HepG2 (cell line): ENCODE data around the gene DIS3L2. TPM values are rescaled to one million over a fixed set of nuclear protein-coding genes. Genes with fewer than 3 reads are reported as not detected.
A peak's percentile ranks its signal among the peaks of the same experiment; 100 is the strongest.

Source experiments
- ATAC-seq: fragments of 200-7000 bp; cut with Tn5 transposase; 3 replicates; pipeline ENCODE4 v1.9.1; 2020; ENCODE audit warnings: mild to moderate bottlenecking, moderate library complexity
- BruUV-seq: library from RNA; stranded (reverse); fragments of 400-500 nt; replicated peaks from 2 replicates; lab custom pipeline; 2021; lab: Mats Ljungman, UMichigan
- CTCF ChIA-PET: fragments of 300-600 bp; formaldehyde crosslinking; extraction: SDS; loops from one replicate; lab custom pipeline; 2021; ENCODE audit warnings: low total read pairs, inconsistent platforms, low intra/inter-chr PET ratio; lab: Yijun Ruan, JAX
- POLR2A ChIA-PET: fragments of 350-600 bp; sonication (Branson Sonifier 250); formaldehyde crosslinking; loops from one replicate; lab custom pipeline; 2020; ENCODE audit warnings: antibody characterized with exemption, inconsistent platforms; lab: Yijun Ruan, JAX
- DNase-seq: peaks from one replicate; pipeline ENCODE4 v3.0.0-alpha.2; 2015; ENCODE audit warnings: low spot score
- FAIRE-seq: peaks from 3 replicates; lab custom pipeline; 2011; peaks lifted over from hg19 to GRCh38; lab: Jason Lieb, UNC
- H2AFZ ChIP-seq: one replicate; pipeline ENCODE4 v1.6.1; 2011; ENCODE audit warnings: low read length, inconsistent platforms
- H3K27ac ChIP-seq: fragments of 300-600 bp; 3 replicates; pipeline ENCODE4 v1.8.0; 2011; ENCODE audit warnings: mixed run types, mild to moderate bottlenecking, mixed read lengths, low read length, inconsistent platforms; ENCODE audit not compliant: insufficient read depth; ENCODE audit errors: extremely low read length
- H3K27me3 ChIP-seq, 2 experiments: fragments of 200-600 bp in 1 of 2; 2 replicates in 1 of 2; 3 replicates in 1 of 2; pipeline versions ENCODE4 v1.6.0 to v1.8.0; 2011; ENCODE audit warnings: low read length in 2 of 2, mild to moderate bottlenecking in 2 of 2, moderate library complexity in 2 of 2, inconsistent platforms in 1 of 2; ENCODE audit not compliant: insufficient read depth in 2 of 2, control insufficient read depth in 1 of 2
- H3K36me3 ChIP-seq, 2 experiments: fragments of 200-600 bp in 1 of 2; replicated peaks in 1 of 2; 2 replicates in 1 of 2; 3 replicates in 1 of 2; pipeline versions ENCODE4 v1.5.1 to v1.8.0; 2011; ENCODE audit warnings: low read length in 2 of 2, inconsistent platforms in 1 of 2; ENCODE audit not compliant: insufficient read depth in 2 of 2, control insufficient read depth in 1 of 2
- H3K4me1 ChIP-seq: 2 replicates; pipeline ENCODE4 v1.5.1; 2012; ENCODE audit warnings: low read length, inconsistent platforms; ENCODE audit not compliant: insufficient read depth
- H3K4me2 ChIP-seq: 2 replicates; pipeline ENCODE4 v1.6.0; 2011; ENCODE audit warnings: low read depth, low read length, inconsistent platforms
- H3K4me3 ChIP-seq, 3 experiments: fragments of 200-600 bp in 1 of 3; sonication (generic), shearing (Covaris generic) in 1 of 3; replicated peaks in 1 of 3; 2 replicates each; pipeline ENCODE4 v1.5.1; 2011 to 2016; ENCODE audit warnings: low read length in 3 of 3, inconsistent platforms in 2 of 3, low read depth in 2 of 3, mild to moderate bottlenecking in 2 of 3, control low read depth in 1 of 3, mixed read lengths in 1 of 3; ENCODE audit not compliant: insufficient read depth in 1 of 3
- H3K79me2 ChIP-seq: one replicate; pipeline ENCODE4 v1.6.1; 2011; ENCODE audit warnings: low read length, inconsistent platforms; ENCODE audit not compliant: insufficient read depth
- H3K9ac ChIP-seq: 2 replicates; pipeline ENCODE4 v1.6.0; 2011; ENCODE audit warnings: mild to moderate bottlenecking, low read depth, low read length, inconsistent platforms; ENCODE audit not compliant: insufficient read depth
- H3K9me3 ChIP-seq: 2 replicates; pipeline ENCODE4 v1.5.1; 2012; ENCODE audit warnings: mild to moderate bottlenecking, low read length
- H4K20me1 ChIP-seq: 2 replicates; pipeline ENCODE4 v1.6.0; 2011; ENCODE audit warnings: inconsistent platforms, mild to moderate bottlenecking, low read length, moderate library complexity; ENCODE audit not compliant: insufficient read depth
- ATF7-NPFF ChIP-seq: sonication (generic); formaldehyde crosslinking; IDR thresholded peaks from 2 replicates; pipeline ENCODE4 v1.8.1; 2023; ENCODE audit warnings: mild to moderate bottlenecking, low read depth, missing genetic modification reagents, moderate library complexity
- CEBPB ChIP-seq: IDR thresholded peaks from 2 replicates; pipeline ENCODE4 v1.6.1; 2011; ENCODE audit warnings: low read depth, low read length, improper control_type of control experiment, borderline replicate concordance
- MED13 ChIP-seq: sonication (generic); formaldehyde crosslinking; IDR thresholded peaks from 2 replicates; pipeline ENCODE4 v1.5.0; 2020; ENCODE audit warnings: missing genetic modification reagents
- NFATC3 ChIP-seq: sonication (generic); formaldehyde crosslinking; IDR thresholded peaks from 2 replicates; pipeline ENCODE4 v1.5.1; 2020; ENCODE audit warnings: mild to moderate bottlenecking, missing genetic modification reagents
- RAD21 ChIP-seq: fragments of 450-650 bp; formaldehyde crosslinking; IDR thresholded peaks from 2 replicates; pipeline ENCODE4 v1.5.0; 2020; ENCODE audit warnings: mild to moderate bottlenecking
- RFX1 ChIP-seq: fragments of 450-650 bp; IDR thresholded peaks from 2 replicates; pipeline ENCODE4 v1.6.1; 2017
- RFXAP ChIP-seq: sonication (generic); formaldehyde crosslinking; IDR thresholded peaks from 2 replicates; pipeline ENCODE4 v1.4.0; 2020; ENCODE audit warnings: missing genetic modification reagents, borderline replicate concordance
- SMARCC2 ChIP-seq: fragments of 450-650 bp; IDR thresholded peaks from 2 replicates; pipeline ENCODE4 v1.6.1; 2017; ENCODE audit warnings: antibody characterized with exemption, mild to moderate bottlenecking
- STAG1 ChIP-seq: sonication (generic); formaldehyde crosslinking; IDR thresholded peaks from 2 replicates; pipeline ENCODE4 v1.4.0; 2020; ENCODE audit warnings: missing genetic modification reagents
- ZNF260 ChIP-seq: sonication (generic); formaldehyde crosslinking; IDR thresholded peaks from 2 replicates; pipeline ENCODE4 v1.4.0; 2020; ENCODE audit warnings: missing genetic modification reagents, low read depth, mild to moderate bottlenecking, borderline replicate concordance
- ZNF317 ChIP-seq: sonication (generic); formaldehyde crosslinking; IDR thresholded peaks from 2 replicates; pipeline ENCODE4 v1.5.0; 2020; ENCODE audit warnings: mild to moderate bottlenecking, missing genetic modification reagents
- ZNF546 ChIP-seq: sonication (generic); formaldehyde crosslinking; conservative IDR thresholded peaks from 2 replicates; pipeline ENCODE4 v1.8.1; 2023; ENCODE audit warnings: mild to moderate bottlenecking, missing genetic modification reagents
- ZNF615 ChIP-seq: sonication (generic); formaldehyde crosslinking; IDR thresholded peaks from 2 replicates; pipeline ENCODE4 v1.5.0; 2020; ENCODE audit warnings: mild to moderate bottlenecking, missing genetic modification reagents, borderline replicate concordance
- ZNF660 ChIP-seq: sonication (generic); formaldehyde crosslinking; IDR thresholded peaks from 2 replicates; pipeline ENCODE4 v1.5.1; 2020; ENCODE audit warnings: mild to moderate bottlenecking, low read depth, missing genetic modification reagents, borderline replicate concordance
- ZNF891 ChIP-seq: sonication (generic); formaldehyde crosslinking; IDR thresholded peaks from 2 replicates; pipeline ENCODE4 v1.5.0; 2020; ENCODE audit warnings: mild to moderate bottlenecking, missing genetic modification reagents
- WGBS: methylation state at CpG from one replicate; pipeline ENCODE4 v1.1.6; 2017; ENCODE audit warnings: low lambda C conversion rate; 5-methylcytosine and 5-hydroxymethylcytosine counted together
- in situ Hi-C: cut with HindIII; loops from 2 replicates; pipeline ENCODE4 v1.10.0; 2017; ENCODE audit warnings: low pct_unique_long_range_greater_than_20kb; ENCODE audit not compliant: extremely low pct_ligation_motif_present
- intact Hi-C: fragments of 100-400 bp; cut with micrococcal nuclease; formaldehyde crosslinking; loops from one replicate; pipeline ENCODE4 v1.10.0; 2022; ENCODE audit not compliant: unreplicated experiment
- polyA plus RNA-seq, 8 experiments: library from polyadenylated mRNA; depleted of rRNA in 3 of 8; stranded (reverse) in 7 of 8; unstranded in 1 of 8; fragments of >200 nt; fragmentation: Illumina TruSeq in 4 of 8; extraction: Trizol in 4 of 8; gene quantifications; 2 replicates each; pipeline versions ENCODE4 v1.2.1 to v1.2.3, GENCODE V29; 2011 to 2016; ENCODE audit warnings: low read depth in 4 of 8, missing spikeins in 1 of 8, mixed read lengths in 1 of 8; ENCODE audit not compliant: insufficient read depth in 1 of 8
- total RNA-seq, 5 experiments: library from RNA; depleted of rRNA; stranded (reverse); fragments of >200 nt; fragmentation: Illumina TruSeq; extraction: Trizol; gene quantifications; 2 replicates each; pipeline ENCODE4 v1.2.3, GENCODE V29; 2016; ENCODE audit warnings: low read depth in 1 of 5
- TF ChIP-seq, protein P1 (sequence below): sonication (generic); formaldehyde crosslinking; IDR thresholded peaks from 2 replicates; pipeline ENCODE4 v1.4.0; 2020; ENCODE audit warnings: missing genetic modification reagents, borderline replicate concordance
- TF ChIP-seq, protein P2 (sequence below): sonication (generic); formaldehyde crosslinking; IDR thresholded peaks from 2 replicates; pipeline ENCODE4 v1.4.0; 2020; ENCODE audit warnings: missing genetic modification reagents

The DIS3L2 gene
- total and polyA plus RNA-seq, 2 of the 13 experiments (the other 11 are each of a cell fraction or from before 2014, with no cell fraction given): 7.0 to 23.9 TPM

DNA sequence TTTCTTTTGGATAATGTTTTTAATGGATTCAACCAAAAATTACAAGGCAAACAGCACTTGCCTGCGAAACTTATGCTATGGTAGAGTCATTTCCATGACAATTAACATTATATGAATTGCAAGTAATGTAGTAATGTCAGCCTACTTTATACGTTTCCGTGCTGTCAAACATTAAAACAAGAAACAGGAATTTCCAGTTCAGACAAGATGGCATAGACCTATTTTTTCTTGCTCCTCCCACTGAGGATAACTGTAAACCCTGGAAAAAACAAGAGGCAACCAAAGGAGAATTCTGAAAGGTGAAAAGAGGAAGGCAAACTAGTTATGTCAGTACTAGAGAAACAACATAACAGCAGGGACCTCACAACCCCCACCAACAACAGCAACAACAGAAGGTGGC lies 170.7 kb downstream of the DIS3L2 start (continued):
- TF ChIP-seq, protein P1, sequence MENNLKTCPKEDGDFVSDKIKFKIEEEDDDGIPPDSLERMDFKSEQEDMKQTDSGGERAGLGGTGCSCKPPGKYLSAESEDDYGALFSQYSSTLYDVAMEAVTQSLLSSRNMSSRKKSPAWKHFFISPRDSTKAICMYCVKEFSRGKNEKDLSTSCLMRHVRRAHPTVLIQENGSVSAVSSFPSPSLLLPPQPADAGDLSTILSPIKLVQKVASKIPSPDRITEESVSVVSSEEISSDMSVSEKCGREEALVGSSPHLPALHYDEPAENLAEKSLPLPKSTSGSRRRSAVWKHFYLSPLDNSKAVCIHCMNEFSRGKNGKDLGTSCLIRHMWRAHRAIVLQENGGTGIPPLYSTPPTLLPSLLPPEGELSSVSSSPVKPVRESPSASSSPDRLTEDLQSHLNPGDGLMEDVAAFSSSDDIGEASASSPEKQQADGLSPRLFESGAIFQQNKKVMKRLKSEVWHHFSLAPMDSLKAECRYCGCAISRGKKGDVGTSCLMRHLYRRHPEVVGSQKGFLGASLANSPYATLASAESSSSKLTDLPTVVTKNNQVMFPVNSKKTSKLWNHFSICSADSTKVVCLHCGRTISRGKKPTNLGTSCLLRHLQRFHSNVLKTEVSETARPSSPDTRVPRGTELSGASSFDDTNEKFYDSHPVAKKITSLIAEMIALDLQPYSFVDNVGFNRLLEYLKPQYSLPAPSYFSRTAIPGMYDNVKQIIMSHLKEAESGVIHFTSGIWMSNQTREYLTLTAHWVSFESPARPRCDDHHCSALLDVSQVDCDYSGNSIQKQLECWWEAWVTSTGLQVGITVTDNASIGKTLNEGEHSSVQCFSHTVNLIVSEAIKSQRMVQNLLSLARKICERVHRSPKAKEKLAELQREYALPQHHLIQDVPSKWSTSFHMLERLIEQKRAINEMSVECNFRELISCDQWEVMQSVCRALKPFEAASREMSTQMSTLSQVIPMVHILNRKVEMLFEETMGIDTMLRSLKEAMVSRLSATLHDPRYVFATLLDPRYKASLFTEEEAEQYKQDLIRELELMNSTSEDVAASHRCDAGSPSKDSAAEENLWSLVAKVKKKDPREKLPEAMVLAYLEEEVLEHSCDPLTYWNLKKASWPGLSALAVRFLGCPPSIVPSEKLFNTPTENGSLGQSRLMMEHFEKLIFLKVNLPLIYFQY (CRISPR knock-in tag): no peak
- TF ChIP-seq ZNF546: no peak
- no peak for TF ChIP-seq ZNF317

DNA sequence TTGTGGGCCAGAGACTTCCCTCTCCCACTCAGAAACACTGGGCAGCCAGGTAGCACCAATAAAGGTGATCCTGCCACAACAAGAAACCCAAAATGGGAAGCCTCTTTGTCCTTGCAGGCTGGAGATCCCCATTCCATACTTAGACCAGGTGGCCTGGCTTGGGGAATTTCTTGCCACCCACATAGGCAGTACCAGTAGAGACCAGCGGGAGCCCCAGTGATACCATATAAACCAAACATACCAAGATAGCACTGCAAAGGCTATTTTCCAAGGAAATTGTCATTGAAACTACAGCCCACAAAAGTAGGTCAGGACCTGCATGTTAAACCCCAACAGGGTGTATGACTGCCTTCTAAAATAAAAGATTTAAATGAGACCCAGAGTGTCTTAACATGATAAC lies 171.6 kb downstream of the DIS3L2 start:
- in situ Hi-C loops: loop anchor here (10.0 kb wide), 1 partner anchor 192 kb away; no protein-coding TSS in a partner anchor
- Histone ChIP-seq H3K27ac (no peak overlapping the region), H3K9ac (no peak overlapping the region)
- TF ChIP-seq RFX1: no peak
- TF ChIP-seq RAD21 (CRISPR knock-in tag): 0 out of 2 replicates have a peak, but pooled peaks have one; percentile 20
- TF ChIP-seq ATF7-NPFF (CRISPR knock-in tag): no peak
- TF ChIP-seq ZNF660 (CRISPR knock-in tag): no peak
- no peak for TF ChIP-seq RFXAP (CRISPR knock-in tag)
- TF ChIP-seq STAG1: peak; percentile 34; the same call in 1 of the 2 replicates
- no peak for TF ChIP-seq SMARCC2
- TF ChIP-seq MED13 (CRISPR knock-in tag): no peak
- TF ChIP-seq ZNF260 (CRISPR knock-in tag): no peak
- TF ChIP-seq ZNF615 (CRISPR knock-in tag): no peak
- TF ChIP-seq, protein P2, sequence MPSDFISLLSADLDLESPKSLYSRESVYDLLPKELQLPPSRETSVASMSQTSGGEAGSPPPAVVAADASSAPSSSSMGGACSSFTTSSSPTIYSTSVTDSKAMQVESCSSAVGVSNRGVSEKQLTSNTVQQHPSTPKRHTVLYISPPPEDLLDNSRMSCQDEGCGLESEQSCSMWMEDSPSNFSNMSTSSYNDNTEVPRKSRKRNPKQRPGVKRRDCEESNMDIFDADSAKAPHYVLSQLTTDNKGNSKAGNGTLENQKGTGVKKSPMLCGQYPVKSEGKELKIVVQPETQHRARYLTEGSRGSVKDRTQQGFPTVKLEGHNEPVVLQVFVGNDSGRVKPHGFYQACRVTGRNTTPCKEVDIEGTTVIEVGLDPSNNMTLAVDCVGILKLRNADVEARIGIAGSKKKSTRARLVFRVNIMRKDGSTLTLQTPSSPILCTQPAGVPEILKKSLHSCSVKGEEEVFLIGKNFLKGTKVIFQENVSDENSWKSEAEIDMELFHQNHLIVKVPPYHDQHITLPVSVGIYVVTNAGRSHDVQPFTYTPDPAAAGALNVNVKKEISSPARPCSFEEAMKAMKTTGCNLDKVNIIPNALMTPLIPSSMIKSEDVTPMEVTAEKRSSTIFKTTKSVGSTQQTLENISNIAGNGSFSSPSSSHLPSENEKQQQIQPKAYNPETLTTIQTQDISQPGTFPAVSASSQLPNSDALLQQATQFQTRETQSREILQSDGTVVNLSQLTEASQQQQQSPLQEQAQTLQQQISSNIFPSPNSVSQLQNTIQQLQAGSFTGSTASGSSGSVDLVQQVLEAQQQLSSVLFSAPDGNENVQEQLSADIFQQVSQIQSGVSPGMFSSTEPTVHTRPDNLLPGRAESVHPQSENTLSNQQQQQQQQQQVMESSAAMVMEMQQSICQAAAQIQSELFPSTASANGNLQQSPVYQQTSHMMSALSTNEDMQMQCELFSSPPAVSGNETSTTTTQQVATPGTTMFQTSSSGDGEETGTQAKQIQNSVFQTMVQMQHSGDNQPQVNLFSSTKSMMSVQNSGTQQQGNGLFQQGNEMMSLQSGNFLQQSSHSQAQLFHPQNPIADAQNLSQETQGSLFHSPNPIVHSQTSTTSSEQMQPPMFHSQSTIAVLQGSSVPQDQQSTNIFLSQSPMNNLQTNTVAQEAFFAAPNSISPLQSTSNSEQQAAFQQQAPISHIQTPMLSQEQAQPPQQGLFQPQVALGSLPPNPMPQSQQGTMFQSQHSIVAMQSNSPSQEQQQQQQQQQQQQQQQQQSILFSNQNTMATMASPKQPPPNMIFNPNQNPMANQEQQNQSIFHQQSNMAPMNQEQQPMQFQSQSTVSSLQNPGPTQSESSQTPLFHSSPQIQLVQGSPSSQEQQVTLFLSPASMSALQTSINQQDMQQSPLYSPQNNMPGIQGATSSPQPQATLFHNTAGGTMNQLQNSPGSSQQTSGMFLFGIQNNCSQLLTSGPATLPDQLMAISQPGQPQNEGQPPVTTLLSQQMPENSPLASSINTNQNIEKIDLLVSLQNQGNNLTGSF (CRISPR knock-in tag): no peak
- no peak for TF ChIP-seq CEBPB
- TF ChIP-seq NFATC3 (CRISPR knock-in tag): no peak
- TF ChIP-seq ZNF891 (CRISPR knock-in tag): no peak

More for the DNA sequence above, 171.6 kb downstream of the DIS3L2 start:
- H2AFZ ChIP-seq: no peak overlapping the region
- no peak overlapping the region for H3K4me2 ChIP-seq
- peak; percentile 92 for ATAC-seq
- no peaks in the 10 kb centered on the region for H3K9me3 ChIP-seq
- no TSS peak for BruUV-seq
- peaks cover 9 to 16% of the 10 kb centered on the region in 2 experiments for H3K36me3 ChIP-seq
- peak; percentile 13 for DNase-seq
- 100% methylated on average over 1 of the region's 1 CpG for WGBS
- ChIA-PET POLR2A (no interaction called here), CTCF (no interaction called here)
- H3K27me3 ChIP-seq: no peaks in the 10 kb centered on the region
- no peak overlapping the region for H3K4me3 ChIP-seq
- H3K4me1 ChIP-seq: no peaks in the 10 kb centered on the region
- intact Hi-C loops: no loop called here
- FAIRE-seq: no peak
- no peaks in the 10 kb centered on the region for H3K79me2 ChIP-seq
- H4K20me1 ChIP-seq: no peaks in the 10 kb centered on the region
